ENCODE data around the gene CEP85L.

The CEP85L gene

DNA sequence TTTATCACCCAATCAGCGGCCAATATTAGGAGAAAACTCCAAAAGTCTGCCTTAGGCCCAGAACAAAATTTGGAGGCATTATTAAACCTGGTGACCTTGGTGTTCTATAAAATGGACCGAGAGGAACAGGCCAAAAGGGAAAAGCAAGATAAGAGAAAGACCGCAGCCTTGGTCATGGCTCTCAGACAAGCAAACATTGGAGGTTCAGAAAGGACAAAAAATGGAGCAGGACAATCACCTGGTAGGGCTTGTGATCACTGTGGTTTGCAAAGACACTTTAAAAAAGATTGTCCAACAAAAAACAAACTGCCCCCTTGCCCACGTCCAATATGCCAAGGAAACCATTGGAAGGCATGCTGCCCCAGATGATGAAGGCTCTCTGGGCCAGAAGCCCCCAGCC, 31.2 kb downstream of the CEP85L start:
- no peak for DNase-seq (ENCODE audit: low spot score)

DNA sequence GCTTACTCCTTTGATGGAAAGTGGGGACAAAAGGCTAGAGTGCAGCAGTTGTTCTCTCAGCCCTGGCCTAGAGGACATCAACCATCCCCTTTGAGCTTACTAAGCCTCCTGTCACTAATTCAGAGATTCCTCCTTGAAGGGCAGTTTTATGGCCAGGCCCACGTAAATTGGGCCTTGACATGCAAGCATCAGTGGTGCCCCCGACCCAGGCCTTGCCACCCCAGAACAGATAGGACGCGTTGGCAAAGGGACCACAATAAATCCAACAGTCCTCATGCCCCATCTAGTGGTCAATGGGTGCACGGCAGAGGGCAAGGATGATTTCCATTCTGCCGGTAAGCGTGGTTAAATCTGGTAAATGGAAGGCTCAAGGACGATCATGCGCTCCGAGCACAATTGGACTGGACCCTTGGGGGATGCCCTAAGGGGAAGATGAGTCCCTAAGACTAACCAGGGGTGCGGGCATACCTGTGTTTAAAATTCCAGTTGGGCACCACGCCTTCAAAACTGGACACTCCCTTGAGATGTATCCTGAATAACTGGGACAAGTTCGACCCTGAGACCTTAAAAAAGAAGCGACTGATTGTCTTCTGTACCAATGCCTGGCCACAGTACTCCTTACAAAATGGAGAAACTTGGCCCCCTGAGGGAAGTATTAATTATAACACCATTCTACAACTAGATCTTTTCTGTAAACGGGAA, 32.6 kb downstream of the CEP85L start:
- DNase-seq (ENCODE audit: low spot score) = peak; percentile 53

DNA sequence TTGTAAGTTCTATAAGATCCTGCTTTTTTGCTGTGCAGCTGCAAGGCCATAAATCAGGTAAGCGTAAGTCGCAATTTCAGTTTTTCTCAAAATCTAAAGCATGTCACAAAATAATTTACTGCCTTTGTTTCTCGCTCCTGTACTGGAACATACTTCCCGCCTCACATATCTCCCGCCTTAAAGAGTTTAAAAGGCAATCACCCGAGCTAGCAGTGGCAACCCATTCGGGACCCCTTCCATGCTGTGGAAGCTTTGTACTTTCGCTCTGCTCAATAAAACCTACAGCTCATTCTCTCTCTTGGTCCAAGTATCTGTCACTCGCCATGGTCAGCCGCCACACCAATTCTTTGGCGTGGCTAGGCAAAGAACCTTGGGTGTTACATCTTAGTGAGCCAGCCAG, 34.0 kb downstream of the CEP85L start:
- no peak for DNase-seq (ENCODE audit: low spot score)

DNA sequence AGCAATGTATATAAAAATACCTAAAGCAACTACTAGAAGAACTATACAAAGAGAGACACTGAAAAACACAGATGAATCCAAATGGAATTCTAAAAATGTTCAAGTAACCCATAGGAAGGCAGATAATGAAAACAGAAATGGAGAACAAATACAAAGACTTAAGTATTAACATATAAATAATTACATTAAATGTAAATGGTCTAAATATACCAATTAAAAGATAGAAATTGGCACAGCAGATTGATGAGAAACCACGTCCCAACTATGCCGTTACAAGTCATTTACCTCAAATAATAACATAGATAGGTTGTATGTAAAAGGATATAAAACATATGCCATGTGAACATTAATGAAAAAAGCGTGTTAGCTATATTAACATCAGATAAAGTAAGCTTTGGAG, 40.1 kb downstream of the CEP85L start:
- no peak for DNase-seq (ENCODE audit: low spot score)

DNA sequence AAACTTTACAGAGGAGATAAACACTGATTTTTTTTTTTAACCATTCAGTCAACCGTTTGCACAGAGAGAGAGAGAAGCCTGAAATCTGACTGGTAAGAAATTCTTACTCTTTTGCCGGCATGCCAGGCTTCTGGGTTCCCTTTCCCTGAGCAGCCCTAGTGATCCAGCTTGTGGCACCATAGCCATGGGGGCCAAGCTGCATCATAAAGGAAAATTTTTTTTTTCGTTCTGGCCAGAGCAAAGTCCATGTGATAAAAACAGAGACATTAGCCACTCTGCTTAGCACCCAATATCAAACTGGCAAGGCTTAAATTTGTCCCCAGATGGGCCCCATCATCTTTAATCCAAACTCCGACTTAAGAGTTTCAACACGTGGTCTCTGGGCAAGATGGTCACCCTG, 44.5 kb downstream of the CEP85L start:
- no peak for DNase-seq (ENCODE audit: low spot score)

DNA sequence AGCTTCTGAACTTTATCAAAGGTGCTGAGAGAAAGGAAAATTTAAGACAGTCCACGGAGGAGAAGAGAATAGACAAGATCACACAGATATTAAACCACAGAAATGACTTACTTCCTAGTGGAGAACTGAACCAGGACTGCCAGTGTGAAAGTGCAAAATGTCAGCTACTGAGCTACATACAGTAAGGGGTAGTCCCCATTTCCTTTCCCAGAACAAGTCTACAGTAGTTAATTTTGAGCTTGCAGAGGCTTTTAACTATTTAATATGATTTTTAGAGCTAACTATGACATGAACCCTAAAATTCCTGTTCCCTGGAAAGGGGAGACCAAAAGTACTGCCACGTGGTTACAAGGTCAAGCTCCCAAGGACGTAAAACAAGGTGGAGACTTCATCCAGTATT, 45.1 kb downstream of the CEP85L start:
- DNase-seq (ENCODE audit: low spot score) = no peak

DNA sequence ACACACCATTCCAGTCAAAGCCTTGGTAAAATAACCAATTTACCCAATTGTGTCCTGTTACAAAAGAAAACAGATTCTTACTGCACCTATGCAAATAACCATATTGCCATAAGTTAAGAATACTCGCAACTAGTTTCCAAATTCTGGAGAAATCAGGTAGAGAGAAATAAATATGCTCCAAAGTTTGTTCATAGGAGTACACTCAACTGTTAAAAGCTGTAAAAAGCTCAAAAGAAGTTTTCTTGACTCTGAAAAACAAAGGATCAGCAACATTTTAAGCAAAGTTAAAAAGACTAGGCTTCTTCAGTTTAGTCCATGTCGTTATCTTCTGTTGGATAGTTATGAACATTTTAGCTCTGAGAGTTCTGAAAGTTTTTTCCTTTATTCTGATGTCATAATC, 48.0 kb downstream of the CEP85L start:
- DNase-seq (ENCODE audit: low spot score) = no peak

DNA sequence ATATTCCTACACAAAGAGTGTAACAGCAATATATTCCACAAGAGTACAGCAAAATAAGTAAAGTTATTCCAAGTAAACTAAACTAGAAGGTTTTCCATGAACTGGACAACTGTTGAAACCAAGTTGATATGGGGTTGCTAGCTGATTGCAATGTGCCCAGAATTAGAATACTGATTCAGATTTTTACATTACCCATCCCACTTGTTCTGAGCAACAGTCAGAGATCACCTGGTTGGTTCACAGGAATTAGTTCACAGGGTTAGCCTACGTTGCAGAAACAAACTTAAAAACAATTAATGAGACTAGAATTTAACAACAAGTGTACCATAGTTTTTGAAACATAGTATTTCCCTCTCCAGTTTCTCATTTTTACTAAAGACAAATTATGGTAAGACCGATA, 49.1 kb downstream of the CEP85L start:
- no peak for DNase-seq (ENCODE audit: low spot score)

DNA sequence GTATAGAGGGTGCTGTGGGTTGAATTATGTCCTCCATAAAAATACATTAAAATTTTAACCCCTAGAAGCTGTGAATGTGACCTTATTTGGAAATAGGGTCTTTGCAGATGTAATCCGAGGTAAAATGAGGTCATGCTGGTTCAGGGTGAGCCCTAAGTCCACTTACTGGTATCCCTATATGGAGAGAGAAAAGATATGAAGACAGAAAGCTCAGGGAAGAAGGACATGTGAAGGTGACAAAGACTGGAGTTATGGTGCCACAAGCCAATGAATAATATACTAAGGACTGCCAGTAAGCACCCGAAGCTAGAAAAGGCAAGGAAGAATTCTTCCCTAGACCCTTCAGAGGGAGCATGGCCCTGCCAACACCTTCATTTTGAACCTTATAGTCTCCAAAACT, 53.1 kb downstream of the CEP85L start:
- no peak for DNase-seq (ENCODE audit: low spot score)

DNA sequence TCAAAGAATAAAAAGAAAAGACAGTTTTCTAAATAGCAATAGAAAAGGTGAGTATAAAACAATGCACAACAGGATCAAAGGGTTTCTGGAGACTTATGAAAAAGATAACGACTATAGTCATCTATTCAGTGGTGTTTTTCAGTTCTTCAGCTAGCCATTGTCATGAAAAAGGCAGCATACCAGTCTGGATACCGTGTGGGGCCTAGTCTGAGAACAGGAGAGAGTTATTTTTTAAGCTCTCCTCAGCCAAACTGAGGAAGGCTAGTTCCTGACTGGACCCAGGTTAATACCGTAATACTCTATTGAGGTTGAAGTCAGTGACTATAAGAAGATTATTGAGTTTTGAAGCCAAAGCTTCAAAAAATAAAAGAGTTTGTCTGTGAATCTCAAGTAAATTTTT, 53.8 kb downstream of the CEP85L start:
- DNase-seq (ENCODE audit: low spot score) = no peak

DNA sequence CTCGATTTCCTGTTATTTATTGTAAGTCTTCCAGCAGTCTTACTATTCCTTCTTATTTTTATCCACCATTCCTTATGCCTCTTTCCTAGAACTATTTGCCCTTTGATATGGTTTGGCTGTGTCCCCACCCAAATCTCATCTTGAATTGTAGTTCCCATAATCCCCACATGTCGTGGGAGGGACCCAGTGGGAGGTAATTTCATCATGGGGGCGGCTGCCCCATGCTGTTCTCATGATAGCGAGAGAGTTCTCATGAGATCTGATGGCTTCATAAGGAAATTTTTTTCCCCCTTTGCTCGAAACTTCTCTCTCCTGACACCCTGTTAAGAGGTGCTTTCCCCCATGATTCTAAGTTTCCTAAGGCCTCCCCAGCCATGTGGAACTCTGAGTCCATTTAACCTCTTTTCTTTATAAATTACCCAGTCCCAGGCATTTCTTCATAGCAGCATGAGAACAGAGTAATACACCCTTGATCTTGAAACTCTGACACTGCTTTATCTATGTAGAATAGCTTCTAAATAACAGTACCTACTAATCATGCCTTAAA, 54.5 kb downstream of the CEP85L start:
- no peak for DNase-seq (ENCODE audit: low spot score)

DNA sequence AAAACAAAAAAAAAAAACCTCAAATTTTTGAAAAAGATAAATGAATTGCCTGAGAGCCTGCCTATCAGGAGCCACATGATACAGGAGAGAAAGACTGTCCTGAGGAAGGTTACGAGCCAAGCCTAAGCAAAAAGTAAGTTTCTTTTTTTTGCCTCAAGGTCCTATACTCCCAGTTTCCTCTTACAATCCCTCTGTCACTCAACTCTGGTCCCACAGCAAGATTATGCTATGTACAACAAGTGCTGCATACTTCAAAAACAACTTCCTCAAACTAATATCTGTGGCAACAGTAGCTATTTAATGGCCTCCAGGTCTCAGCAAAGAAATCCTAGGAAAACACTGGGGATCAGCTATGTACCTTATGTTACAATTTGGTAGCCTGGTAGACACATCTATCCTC, 56.5 kb downstream of the CEP85L start:
- DNase-seq (ENCODE audit: low spot score) = no peak

DNA sequence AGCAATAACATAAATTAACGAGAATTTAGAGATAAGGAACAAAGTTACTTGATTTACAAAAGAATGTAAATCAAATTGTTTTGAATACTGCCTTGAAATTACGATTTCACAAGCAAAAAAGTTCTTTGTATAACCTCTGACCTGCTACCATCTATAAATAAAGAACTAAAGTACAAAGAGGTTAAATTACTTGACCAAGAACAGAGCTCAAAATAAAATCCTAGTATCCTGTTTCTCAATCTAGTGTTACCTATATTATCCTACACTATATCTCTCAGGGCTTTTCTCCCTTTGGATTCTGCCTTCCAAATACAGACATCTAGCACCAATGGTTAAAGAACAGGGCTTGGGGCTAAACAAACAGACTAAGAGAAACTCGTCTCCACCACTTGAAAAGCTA, 59.5 kb downstream of the CEP85L start:
- DNase-seq (ENCODE audit: low spot score) = no peak

DNA sequence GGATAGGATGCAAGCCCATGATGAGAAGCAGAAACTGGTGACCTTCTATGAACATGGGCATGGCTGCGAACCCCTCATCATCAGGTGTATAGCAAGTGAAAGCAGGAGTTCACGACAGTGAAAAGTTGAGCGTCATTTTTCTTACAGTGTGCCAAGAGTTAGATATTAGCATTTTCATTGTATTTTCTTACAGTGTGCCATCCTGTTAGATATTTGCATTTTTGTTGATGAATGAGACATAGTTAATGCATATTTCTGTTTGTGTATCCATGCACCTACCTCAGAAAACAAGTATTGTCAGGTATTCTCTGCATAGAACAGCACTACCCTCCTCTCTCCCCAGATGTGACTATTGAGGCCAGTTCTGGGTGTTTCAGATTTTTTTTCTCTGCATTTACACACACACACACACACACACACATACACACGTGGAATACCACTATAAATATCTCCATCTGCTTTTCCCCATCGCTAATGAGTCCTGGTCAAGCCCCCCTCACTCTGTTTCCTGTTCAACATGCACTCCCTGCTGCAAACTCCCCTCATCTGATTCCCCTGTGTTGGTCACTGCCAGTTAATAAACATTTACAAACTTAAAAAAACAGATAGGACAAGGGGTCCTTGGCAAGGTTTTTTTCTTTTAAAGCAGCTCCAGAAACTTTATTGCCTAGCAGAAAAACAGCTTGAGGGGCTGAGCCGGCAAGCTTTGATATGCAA, 61.6 kb downstream of the CEP85L start:
- DNase-seq (ENCODE audit: low spot score) = no peak

DNA sequence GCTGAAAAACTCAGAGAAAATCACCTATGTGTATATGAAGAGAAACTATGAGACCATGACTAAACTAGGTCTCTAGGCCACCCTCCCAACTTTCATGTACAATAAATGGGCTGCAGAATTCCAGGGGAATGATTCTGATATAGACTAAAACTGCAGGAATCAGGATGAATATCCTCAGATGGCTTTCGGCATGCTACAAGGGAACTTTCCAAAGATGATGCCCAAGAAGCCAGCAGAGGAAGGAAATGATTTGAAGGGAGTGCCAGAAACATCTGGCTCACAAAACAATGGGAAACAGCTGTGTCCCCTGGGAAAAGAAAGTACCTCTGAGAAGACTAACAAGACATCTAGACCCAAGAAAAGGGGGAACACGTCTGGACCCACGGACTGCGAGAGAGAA, 62.2 kb downstream of the CEP85L start:
- DNase-seq (ENCODE audit: low spot score) = no peak

DNA sequence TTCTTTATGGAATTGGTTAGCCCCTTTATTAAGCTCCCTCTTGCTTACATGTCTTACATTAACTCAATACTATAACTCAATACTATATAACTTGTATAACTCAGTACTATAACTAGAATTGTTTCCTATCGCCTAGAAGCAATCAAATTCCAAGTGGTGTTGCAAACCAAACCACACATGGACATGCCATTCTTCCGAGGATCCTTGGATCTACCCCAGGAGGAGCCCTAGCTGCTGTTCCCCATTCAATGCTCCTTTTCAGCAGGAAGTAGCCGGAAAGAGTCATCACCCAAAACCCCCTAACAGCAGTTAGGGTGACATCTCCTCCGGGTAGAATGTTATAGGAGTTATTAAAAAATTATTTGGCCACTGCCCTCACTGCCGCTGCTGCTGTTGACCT, 62.8 kb downstream of the CEP85L start:
- no peak for DNase-seq (ENCODE audit: low spot score)

DNA sequence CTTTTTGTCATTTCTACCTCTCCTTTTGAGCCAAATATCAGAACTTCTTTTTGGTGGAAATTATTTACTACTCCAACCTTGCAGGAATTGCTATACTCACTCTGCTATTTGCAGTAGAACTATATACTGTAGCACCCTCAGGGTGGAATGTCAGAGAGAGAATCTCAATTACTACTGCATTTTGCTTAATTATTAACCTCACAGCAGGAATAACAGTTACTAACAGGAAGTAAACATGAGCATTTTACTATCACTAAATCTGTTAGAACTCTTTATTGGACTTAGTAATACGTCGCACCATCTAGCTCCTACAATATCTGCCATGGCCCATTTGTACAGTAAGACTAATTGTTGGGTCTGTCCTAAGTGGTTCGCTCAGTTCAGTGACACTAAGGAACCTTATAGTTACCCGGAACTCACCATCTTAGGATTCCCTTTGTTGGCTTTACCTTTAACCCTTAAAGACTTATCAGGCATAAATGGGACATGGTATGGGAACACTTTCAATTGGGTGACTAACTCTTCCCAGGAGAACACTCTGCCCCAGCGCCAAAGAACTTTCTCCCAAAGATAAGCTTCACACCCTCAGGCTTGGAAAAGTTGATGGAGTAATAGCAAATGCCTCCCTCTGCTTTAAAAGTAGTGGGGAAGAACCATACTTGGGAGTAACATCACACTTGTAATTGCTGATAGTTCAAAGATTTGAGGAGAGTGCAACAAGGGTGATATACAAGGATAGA, 64.5 kb downstream of the CEP85L start:
- DNase-seq (ENCODE audit: low spot score) = no peak

DNA sequence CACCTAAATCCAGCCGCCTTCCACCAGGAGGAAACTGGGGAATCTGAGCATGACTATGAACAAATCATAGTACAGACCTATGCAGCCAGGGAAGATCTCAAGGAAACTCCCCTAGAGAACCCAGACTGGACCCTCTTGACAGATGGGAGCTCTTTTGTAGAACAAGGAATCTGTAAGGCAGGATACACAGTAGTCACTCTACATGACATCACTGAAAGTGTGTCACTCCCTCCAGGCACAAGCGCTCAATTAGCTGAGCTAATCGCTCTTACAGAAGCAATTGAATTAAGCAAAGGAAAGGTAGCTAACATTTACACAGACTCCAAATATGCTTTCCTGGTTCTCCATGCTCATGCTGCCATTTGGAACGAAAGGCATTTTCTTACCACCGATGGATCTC, 66.5 kb downstream of the CEP85L start:
- no peak for DNase-seq (ENCODE audit: low spot score)

DNA sequence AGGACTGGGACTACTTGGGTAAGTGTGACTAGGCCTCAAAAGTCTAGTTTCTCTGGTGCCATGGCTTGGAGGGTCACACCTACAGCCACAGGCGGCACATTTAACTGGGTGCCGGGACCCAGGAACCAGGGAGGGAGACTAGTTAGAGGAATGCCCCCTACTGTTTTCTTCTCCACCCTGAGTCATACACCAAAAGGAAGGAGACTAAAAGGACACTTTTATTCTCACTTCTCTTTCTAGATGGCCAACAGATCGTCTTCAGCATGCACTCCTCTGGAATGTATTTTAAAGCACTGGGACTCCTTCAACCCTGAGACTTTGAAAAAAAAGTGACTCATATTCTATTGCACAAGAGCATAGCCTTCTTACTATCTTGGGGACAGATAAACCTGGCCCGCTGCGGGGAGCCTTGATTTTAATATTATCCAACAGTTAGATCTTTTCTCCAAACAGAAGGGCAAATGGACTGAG, 69.9 kb downstream of the CEP85L start:
- peak; percentile 39 for DNase-seq (ENCODE audit: low spot score)

DNA sequence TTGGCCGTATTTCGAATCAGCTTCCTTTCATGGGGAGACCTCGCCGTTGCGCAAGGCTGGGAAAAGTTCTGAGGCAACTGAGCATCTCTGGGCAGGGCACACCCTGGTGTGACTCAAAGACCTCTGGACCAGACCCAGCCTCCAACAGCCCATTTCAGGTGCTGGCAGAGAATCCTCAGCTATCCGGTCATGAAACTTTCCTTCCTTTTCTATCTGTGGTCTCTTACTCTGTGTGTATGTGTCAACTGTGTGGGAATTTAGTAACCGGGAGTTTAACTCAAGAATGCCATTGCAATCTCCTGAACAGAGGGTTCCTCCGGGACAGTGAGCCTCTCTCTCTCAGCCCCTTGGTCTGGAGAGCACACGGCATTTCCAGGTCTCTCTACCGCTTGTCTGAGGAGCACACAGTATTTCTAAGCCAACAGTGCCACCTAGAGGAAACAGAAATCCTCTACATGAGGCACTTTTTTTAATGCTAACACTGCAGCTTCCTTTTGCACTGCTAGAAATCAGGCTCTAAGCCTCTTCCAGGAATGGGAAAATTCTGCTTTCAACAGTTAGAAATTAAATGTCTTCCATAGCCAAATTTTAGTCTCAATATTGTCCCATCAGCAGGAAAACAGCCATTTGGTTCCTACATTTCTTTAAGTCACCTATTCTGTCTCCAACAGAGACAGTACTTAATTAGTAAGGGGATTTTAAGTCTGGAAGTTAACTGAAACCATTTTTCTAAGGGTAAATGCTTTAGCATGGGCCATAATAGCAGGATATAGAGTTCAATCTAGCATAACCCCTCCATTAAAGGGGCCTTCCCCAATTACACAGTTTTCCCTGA, 70.6 kb downstream of the CEP85L start:
- peak; percentile 51 for DNase-seq (ENCODE audit: low spot score)

DNA sequence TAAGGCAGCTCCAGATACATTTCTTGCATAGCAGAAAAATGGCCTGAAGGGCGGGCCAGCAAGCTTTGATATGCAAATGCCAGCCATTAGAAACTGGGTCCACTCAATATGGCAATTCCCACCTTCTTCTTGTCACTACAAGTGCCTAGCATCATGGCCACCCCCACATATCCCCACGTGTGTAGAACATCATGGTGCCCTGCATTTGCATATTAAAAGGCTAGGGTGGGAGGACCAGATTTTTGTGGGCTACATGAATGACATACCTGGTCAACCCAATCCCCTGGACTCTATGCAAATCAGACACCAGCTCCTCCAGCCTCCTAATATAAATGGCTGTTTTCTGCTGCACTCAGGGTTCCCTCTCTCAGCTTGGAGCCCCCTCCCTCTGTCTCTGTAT, 71.6 kb downstream of the CEP85L start:
- DNase-seq (ENCODE audit: low spot score) = no peak

DNA sequence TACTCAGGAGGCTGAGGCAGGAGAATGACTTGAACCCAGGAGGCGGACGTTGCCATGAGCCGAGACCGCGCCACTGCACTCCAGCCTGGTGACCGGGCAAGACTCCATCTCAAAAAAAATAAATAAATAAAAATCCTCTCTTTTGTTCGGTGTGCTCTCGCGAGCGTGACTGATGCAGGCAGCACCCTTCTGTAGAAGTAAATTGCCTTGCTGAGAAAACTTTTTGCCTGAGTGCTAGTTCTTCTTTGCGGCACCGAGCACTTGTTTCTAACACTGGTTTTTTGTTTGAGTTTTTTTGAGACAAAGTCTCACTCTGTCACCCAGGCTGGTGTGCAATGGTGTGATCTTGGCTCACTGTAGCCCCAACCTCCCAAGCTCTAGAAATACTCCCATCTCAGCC, 72.8 kb downstream of the CEP85L start:
- DNase-seq (ENCODE audit: low spot score) = no peak

All from COLO829 (cell line).